IMR-90 (cell line): ENCODE results near the gene LMTK2. TPM values are rescaled to one million over a fixed set of nuclear protein-coding genes. Genes with fewer than 3 reads are reported as not detected.

ENCODE experiments used
- ATAC-seq: fragments of 200-7000 bp; cut with Tn5 transposase; 2 replicates; pipeline ENCODE4 v1.9.1; 2020; ENCODE audit warnings: low read depth, mild to moderate bottlenecking, moderate library complexity
- BruUV-seq: library from RNA; stranded (reverse); fragments of 400-500 nt; replicated peaks from 2 replicates; lab custom pipeline; 2021; lab: Mats Ljungman, UMichigan
- CTCF ChIA-PET: fragments of 300-600 bp; formaldehyde crosslinking; extraction: SDS; loops from one replicate; lab custom pipeline; 2021; ENCODE audit warnings: antibody characterized with exemption; lab: Yijun Ruan, JAX
- POLR2A ChIA-PET: fragments of 300-600 bp; sonication (Branson Sonifier 250); formaldehyde crosslinking; loops from one replicate; lab custom pipeline; 2022; ENCODE audit warnings: antibody characterized with exemption; ENCODE audit not compliant: unreplicated experiment; lab: Charles Lee
- DNase-seq: peaks from one replicate; pipeline ENCODE4 v3.0.0; 2013
- H2AFZ ChIP-seq: replicated peaks from 2 replicates; pipeline ENCODE3; 2013; ENCODE audit warnings: low read length, mild to moderate bottlenecking; ENCODE audit not compliant: poor library complexity
- H2AK5ac ChIP-seq: 2 replicates; pipeline ENCODE4 v1.6.1; 2013; ENCODE audit warnings: low read depth, low read length, inconsistent platforms
- H2AK9ac ChIP-seq: replicated peaks from 2 replicates; pipeline ENCODE3; 2013; ENCODE audit warnings: mild to moderate bottlenecking, low read depth, low read length, moderate library complexity; ENCODE audit not compliant: poor library complexity
- H2BK120ac ChIP-seq: 2 replicates; pipeline ENCODE4 v1.6.1; 2013; ENCODE audit warnings: low read depth, low read length, inconsistent platforms
- H2BK15ac ChIP-seq: 3 replicates; pipeline ENCODE4 v1.6.1; 2013; ENCODE audit warnings: low read depth, low read length, inconsistent platforms
- H2BK20ac ChIP-seq: 2 replicates; pipeline ENCODE4 v1.6.1; 2013; ENCODE audit warnings: low read depth, mild to moderate bottlenecking, inconsistent platforms, low read length, moderate library complexity
- H2BK5ac ChIP-seq: 2 replicates; pipeline ENCODE4 v1.6.1; 2013; ENCODE audit warnings: mild to moderate bottlenecking, low read depth, low read length, inconsistent platforms; ENCODE audit not compliant: poor library complexity, severe bottlenecking
- H3K14ac ChIP-seq: replicated peaks from 2 replicates; pipeline ENCODE4 v1.6.1; 2013; ENCODE audit warnings: low read depth, low read length, inconsistent platforms
- H3K18ac ChIP-seq: 2 replicates; pipeline ENCODE4 v1.6.1; 2013; ENCODE audit warnings: low read depth, low read length, control low read depth
- H3K23ac ChIP-seq: 2 replicates; pipeline ENCODE4 v1.6.1; 2013; ENCODE audit warnings: low read depth, low read length, inconsistent platforms
- H3K27ac ChIP-seq: 2 replicates; pipeline ENCODE4 v1.5.1; 2013; ENCODE audit warnings: mild to moderate bottlenecking, control low read depth, low read length; ENCODE audit not compliant: insufficient read depth
- H3K27me3 ChIP-seq: 2 replicates; pipeline ENCODE4 v1.6.1; 2013; ENCODE audit warnings: low read length; ENCODE audit not compliant: control insufficient read depth, insufficient read depth
- H3K36me3 ChIP-seq: 2 replicates; pipeline ENCODE4 v1.6.1; 2013; ENCODE audit warnings: low read length, mixed read lengths; ENCODE audit not compliant: control insufficient read depth, insufficient read depth
- H3K4ac ChIP-seq: 2 replicates; pipeline ENCODE4 v1.6.1; 2013; ENCODE audit warnings: low read depth, low read length, inconsistent platforms
- H3K4me1 ChIP-seq: 2 replicates; pipeline ENCODE4 v1.6.1; 2013; ENCODE audit warnings: low read length, mixed read lengths; ENCODE audit not compliant: control insufficient read depth, insufficient read depth
- H3K4me2 ChIP-seq: 2 replicates; pipeline ENCODE4 v1.6.1; 2013; ENCODE audit warnings: low read depth, mild to moderate bottlenecking, control low read depth, low read length, moderate library complexity
- H3K4me3 ChIP-seq: 2 replicates; pipeline ENCODE4 v1.5.1; 2013; ENCODE audit warnings: low read depth, mild to moderate bottlenecking, control low read depth, low read length, moderate library complexity; ENCODE audit not compliant: insufficient read depth
- H3K56ac ChIP-seq: 2 replicates; pipeline ENCODE4 v1.6.1; 2013; ENCODE audit warnings: low read length, inconsistent platforms; ENCODE audit not compliant: insufficient read depth; ENCODE audit errors: extremely low read depth
- H3K79me1 ChIP-seq, 2 experiments: 2 replicates each; pipeline ENCODE4 v1.6.1; 2013; ENCODE audit warnings: low read length in 2 of 2, inconsistent platforms in 1 of 2, low read depth in 1 of 2
- H3K9ac ChIP-seq: 2 replicates; pipeline ENCODE4 v1.6.1; 2013; ENCODE audit warnings: low read depth, low read length, control low read depth
- H3K9me1 ChIP-seq: 2 replicates; pipeline ENCODE4 v1.6.1; 2013; ENCODE audit warnings: low read length, inconsistent platforms; ENCODE audit not compliant: insufficient read depth
- H3K9me3 ChIP-seq: 2 replicates; pipeline ENCODE4 v1.6.1; 2013; ENCODE audit warnings: low read length; ENCODE audit not compliant: control insufficient read depth, insufficient read depth
- H4K20me1 ChIP-seq: 2 replicates; pipeline ENCODE4 v1.6.1; 2013; ENCODE audit warnings: low read length, inconsistent platforms; ENCODE audit not compliant: insufficient read depth
- H4K5ac ChIP-seq: 2 replicates; pipeline ENCODE4 v1.6.1; 2013; ENCODE audit warnings: mild to moderate bottlenecking, low read depth, low read length, control low read depth
- H4K8ac ChIP-seq, 2 experiments: 2 replicates each; pipeline ENCODE4 v1.6.1; 2013; ENCODE audit warnings: low read depth in 2 of 2, low read length in 2 of 2, control low read depth in 1 of 2, inconsistent platforms in 1 of 2
- H4K91ac ChIP-seq: 2 replicates; pipeline ENCODE4 v1.6.1; 2013; ENCODE audit warnings: low read depth, low read length, inconsistent platforms; ENCODE audit not compliant: insufficient read depth
- BHLHE40 ChIP-seq: fragments of 150-350 bp; IDR thresholded peaks from 2 replicates; pipeline ENCODE4 v1.6.1; 2016; ENCODE audit warnings: mild to moderate bottlenecking, low read depth, low read length
- CEBPB ChIP-seq: IDR thresholded peaks from 2 replicates; pipeline ENCODE4 v1.6.1; 2012; ENCODE audit warnings: low read depth, low read length, improper control_type of control experiment
- MAFK ChIP-seq: IDR thresholded peaks from 2 replicates; pipeline ENCODE4 v1.6.1; 2012; ENCODE audit warnings: low read depth, low read length, improper control_type of control experiment
- POLR2A ChIP-seq: IDR thresholded peaks from 2 replicates; pipeline ENCODE4 v1.6.1; 2012; ENCODE audit warnings: mild to moderate bottlenecking, low read depth, low read length
- WGBS, 2 experiments: methylation state at CpG; one replicate each; pipeline versions ENCODE4 v1.1.5 to v1.1.7; 2013; ENCODE audit warnings: missing lambda C conversion rate in 2 of 2; ENCODE audit not compliant: insufficient read length in 1 of 2; ENCODE audit errors: extremely low coverage in 2 of 2; 5-methylcytosine and 5-hydroxymethylcytosine counted together
- dilution Hi-C: fragments of 300-500 bp; cut with HindIII; formaldehyde crosslinking; loops from one replicate; pipeline ENCODE4 v1.14.3; 2018; ENCODE audit warnings: low sequenced_read_pairs; ENCODE audit not compliant: unreplicated experiment
- in situ Hi-C: fragments of 300-500 bp; cut with MboI; formaldehyde crosslinking; loops from 3 replicates; pipeline ENCODE4 v1.14.3; 2019; ENCODE audit warnings: low sequenced_read_pairs, inconsistent platforms, mixed read lengths
- intact Hi-C: fragments of 100-400 bp; cut with micrococcal nuclease; formaldehyde crosslinking; loops from 2 replicates; pipeline ENCODE4 v1.10.0; 2022
- polyA plus RNA-seq, 3 experiments: library from polyadenylated mRNA; depleted of rRNA; stranded (reverse); fragments of >200 nt; gene quantifications; 2 replicates each; pipeline ENCODE4 v1.2.3, GENCODE V29; 2012; ENCODE audit warnings: low replicate concordance in 1 of 3
- total RNA-seq: library from RNA; depleted of rRNA; stranded (reverse); fragments of >200 nt; gene quantifications from 2 replicates; pipeline ENCODE4 v1.2.3, GENCODE V29; 2012

LMTK2 gene
- total and polyA plus RNA-seq, 2 of the 4 experiments (the other 2 are of a cell fraction) = 4.4 to 5.0 TPM

DNA sequence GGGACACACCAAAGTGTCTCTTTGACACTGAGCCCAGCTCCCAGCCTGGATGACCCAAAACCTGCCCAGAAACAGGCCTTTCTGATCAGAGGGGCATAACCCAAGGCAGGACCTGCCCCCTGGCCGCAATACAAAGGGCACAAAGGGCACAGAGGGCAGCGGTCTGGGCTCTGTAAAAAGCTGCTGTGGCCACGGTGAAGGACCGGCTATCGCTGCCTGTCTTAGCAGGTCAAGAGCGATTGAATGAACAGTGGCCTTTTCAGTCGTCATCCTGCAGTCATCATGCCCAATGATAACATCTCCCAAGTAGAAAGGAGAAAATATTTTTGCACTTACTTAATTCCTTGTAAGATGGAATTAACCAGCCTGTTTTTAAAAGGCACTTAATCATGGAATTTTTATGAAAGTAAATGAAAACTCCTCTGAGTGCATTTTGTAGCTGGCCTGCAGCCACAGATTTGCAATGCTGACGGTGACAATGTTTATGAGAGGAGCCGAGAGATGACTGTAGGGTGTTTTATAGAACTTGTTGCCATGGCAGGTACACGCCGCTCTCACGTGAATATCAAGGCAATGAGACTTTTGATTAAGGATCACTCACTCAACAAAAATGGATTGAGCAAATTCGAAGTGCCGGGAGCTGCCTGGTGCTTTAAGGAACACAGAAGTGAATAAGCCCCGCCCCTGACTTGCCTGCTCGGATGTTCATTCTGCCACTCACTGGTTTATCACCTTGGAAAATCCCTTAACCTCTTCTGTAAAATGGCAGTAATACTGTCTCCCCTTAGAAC is 57.2 kb downstream of the LMTK2 start:
- H4K91ac ChIP-seq = no peak overlapping the region
- BruUV-seq = no TSS peak
- POLR2A ChIA-PET = no interaction called here
- in situ Hi-C loops = loop anchor here (5.0 to 25.0 kb wide), 2 partner anchors 142 to 302 kb away; partner anchors contain the start of gene ASNS
- no peak overlapping the region for H2BK15ac ChIP-seq
- no peak overlapping the region for H2BK20ac ChIP-seq
- H3K9ac ChIP-seq = no peak overlapping the region
- 0 out of 2 replicates have a peak, but pooled peaks cover 2% of the 10 kb centered on the region for H4K20me1 ChIP-seq
- no peak overlapping the region for H3K14ac ChIP-seq
- peak overlapping the region; percentile 73 for H2AFZ ChIP-seq
- H2AK9ac ChIP-seq = peak overlapping the region; percentile 11
- no peak overlapping the region for H3K4ac ChIP-seq
- no peak overlapping the region for H4K5ac ChIP-seq
- no peaks in the 10 kb centered on the region for H3K9me3 ChIP-seq
- 69% methylated on average over 2 of the region's 16 CpGs; no CpG with 5 or more reads in 1 of the 2 experiments for WGBS, 2 experiments
- peaks cover 4% of the 10 kb centered on the region; the same call in 1 of the 2 replicates for H3K9me1 ChIP-seq
- H3K27me3 ChIP-seq = no peaks in the 10 kb centered on the region
- intact Hi-C loops = loop anchor here (5.0 kb wide), 1 partner anchor 42 kb away; no protein-coding TSS in a partner anchor
- H3K27ac ChIP-seq = no peak overlapping the region
- no peaks in the 10 kb centered on the region for H3K79me1 ChIP-seq
- H3K4me1 ChIP-seq = no peaks in the 10 kb centered on the region
- no peak overlapping the region for H2AK5ac ChIP-seq
- H3K4me3 ChIP-seq = no peak overlapping the region
- ATAC-seq = peak; percentile 58
- H3K56ac ChIP-seq = no peak overlapping the region
- H2BK120ac ChIP-seq = no peak overlapping the region
- H3K4me2 ChIP-seq = 0 out of 2 replicates have a peak overlapping the region, but pooled peaks have one; percentile 15
- H3K23ac ChIP-seq = no peak overlapping the region
- TF ChIP-seq BHLHE40 (peak; percentile 94), CEBPB (peak; percentile 49), POLR2A (no peak), MAFK (0 out of 2 replicates have a peak, but pooled peaks have one; percentile 16)
- peaks cover 2% of the 10 kb centered on the region; the same call in 1 of the 2 replicates for H3K36me3 ChIP-seq
- H3K18ac ChIP-seq = no peak overlapping the region
- CTCF ChIA-PET = interaction anchor here (0.6 to 5.4 kb wide), 2 partner anchors 18 to 141 kb away, joined by 3 to 37 read pairs; no protein-coding TSS in a partner anchor
- peak; percentile 55 for DNase-seq
- dilution Hi-C loops = no loop called here
- no peak overlapping the region for H4K8ac ChIP-seq
- no peak overlapping the region for H2BK5ac ChIP-seq
